HCT116 (cell line): ENCODE results near the gene MICA. TPM values are rescaled to one million over a fixed set of nuclear protein-coding genes. Genes with fewer than 3 reads are reported as not detected.

ENCODE experiments used
- ATAC-seq: fragments of 200-7000 bp; cut with Tn5 transposase; 2 replicates; pipeline ENCODE4 v1.9.1; 2020; ENCODE audit warnings: mild to moderate bottlenecking, moderate library complexity
- BruUV-seq: library from RNA; stranded (reverse); fragments of 400-500 nt; replicated peaks from 2 replicates; lab custom pipeline; 2021; lab: Mats Ljungman, UMichigan
- CTCF ChIA-PET: fragments of 300-600 bp; sonication (Branson Sonifier 250); formaldehyde crosslinking; loops from one replicate; lab custom pipeline; 2021; ENCODE audit warnings: antibody characterized with exemption; lab: Charles Lee
- POLR2A ChIA-PET: fragments of 300-600, 350-600 bp; sonication (Branson Sonifier 250); formaldehyde crosslinking; loops from one replicate; lab custom pipeline; 2021; ENCODE audit warnings: antibody characterized with exemption; lab: Charles Lee
- RAD21 ChIA-PET, 2 experiments: fragments of 300-600 bp; sonication (Branson Sonifier 250); formaldehyde crosslinking; loops; one replicate each; lab custom pipeline; 2023; ENCODE audit warnings: low total read pairs in 2 of 2; ENCODE audit not compliant: uncharacterized antibody in 2 of 2, unreplicated experiment in 2 of 2, low non-redundant PET in 1 of 2; lab: Charles Lee
- DNase-seq: peaks from one replicate; pipeline ENCODE4 v3.0.0-alpha.2; 2010; ENCODE audit warnings: low read depth, low spot score
- H2AFZ ChIP-seq: fragments of 200-600 bp; shearing (Covaris generic), sonication (generic); 2 replicates; pipeline ENCODE4 v1.6.1; 2017; ENCODE audit warnings: low read depth, mixed run types, mixed read lengths, antibody characterized with exemption, low read length; ENCODE audit not compliant: poor library complexity, severe bottlenecking
- H3K27ac ChIP-seq: 2 replicates; pipeline ENCODE4 v1.5.1; 2012; ENCODE audit warnings: low read depth, low read length
- H3K27me3 ChIP-seq: fragments of 200-600 bp; sonication (generic); 2 replicates; pipeline ENCODE4 v1.6.1; 2016; ENCODE audit warnings: mixed run types, low read length, mixed read lengths; ENCODE audit not compliant: insufficient read depth
- H3K36me3 ChIP-seq, 2 experiments: fragments of 200-500 bp in 1 of 2; fragments of 200-600 bp in 1 of 2; sonication (Bioruptor generic) in 1 of 2; sonication (generic) in 1 of 2; 2 replicates each; pipeline versions ENCODE4 v1.5.1 to v1.6.1; 2014 to 2016; ENCODE audit warnings: low read length in 2 of 2, inconsistent platforms in 1 of 2, mixed read lengths in 1 of 2, mixed run types in 1 of 2; ENCODE audit not compliant: insufficient read depth in 2 of 2, control insufficient read depth in 1 of 2
- H3K4me1 ChIP-seq, 2 experiments: fragments of 200-600 bp in 1 of 2; sonication (generic) in 1 of 2; 2 replicates each; pipeline versions ENCODE4 v1.5.1 to v1.6.1; 2012 to 2017; ENCODE audit warnings: low read length in 2 of 2, inconsistent platforms in 1 of 2, mild to moderate bottlenecking in 1 of 2, mixed read lengths in 1 of 2, mixed run types in 1 of 2, moderate library complexity in 1 of 2; ENCODE audit not compliant: insufficient read depth in 2 of 2, control insufficient read depth in 1 of 2
- H3K4me2 ChIP-seq: fragments of 200-600 bp; sonication (generic); 2 replicates; pipeline ENCODE4 v1.6.1; 2017; ENCODE audit warnings: mixed run types, low read length, mixed read lengths
- H3K4me3 ChIP-seq, 2 experiments: fragments of 200-600 bp in 1 of 2; sonication (generic) in 1 of 2; replicated peaks in 1 of 2; 2 replicates each; pipeline ENCODE4 v1.5.1; 2011 to 2016; ENCODE audit warnings: low read length in 2 of 2, control low read depth in 1 of 2, low read depth in 1 of 2, mild to moderate bottlenecking in 1 of 2, mixed read lengths in 1 of 2, mixed run types in 1 of 2
- H3K79me2 ChIP-seq: fragments of 200-600 bp; sonication (generic); 2 replicates; pipeline ENCODE4 v1.6.1; 2017; ENCODE audit warnings: mild to moderate bottlenecking, mixed run types, low read length, moderate library complexity, mixed read lengths; ENCODE audit not compliant: insufficient read depth
- H3K9ac ChIP-seq: fragments of 200-600 bp; sonication (generic); 2 replicates; pipeline ENCODE4 v1.6.1; 2016; ENCODE audit warnings: low read length, mixed read lengths
- H3K9me2 ChIP-seq: fragments of 200-600 bp; sonication (generic), shearing (Covaris generic); 2 replicates; pipeline ENCODE4 v1.6.1; 2017; ENCODE audit warnings: mixed run types, mild to moderate bottlenecking, moderate library complexity; ENCODE audit not compliant: insufficient read depth
- H3K9me3 ChIP-seq, 2 experiments: fragments of 200-500 bp in 1 of 2; fragments of 200-600 bp in 1 of 2; sonication (Bioruptor generic) in 1 of 2; sonication (generic) in 1 of 2; 2 replicates each; pipeline ENCODE4 v1.6.1; 2014 to 2017; ENCODE audit warnings: low read length in 2 of 2, mixed read lengths in 2 of 2, inconsistent platforms in 1 of 2, low read depth in 1 of 2, mild to moderate bottlenecking in 1 of 2, mixed run types in 1 of 2, moderate library complexity in 1 of 2; ENCODE audit not compliant: control insufficient read depth in 1 of 2, insufficient read depth in 1 of 2
- H4K20me1 ChIP-seq: fragments of 200-600 bp; sonication (generic), shearing (Covaris generic); 2 replicates; pipeline ENCODE4 v1.6.1; 2017; ENCODE audit warnings: mixed run types, mild to moderate bottlenecking, moderate library complexity; ENCODE audit not compliant: insufficient read depth
- CEBPB ChIP-seq: IDR thresholded peaks from 2 replicates; pipeline ENCODE4 v1.6.1; 2012; ENCODE audit warnings: low read depth
- EGR1 ChIP-seq: IDR thresholded peaks from 2 replicates; pipeline ENCODE4 v1.6.1; 2012; ENCODE audit warnings: low read depth
- ELF1 ChIP-seq: IDR thresholded peaks from 2 replicates; pipeline ENCODE4 v1.6.1; 2012; ENCODE audit warnings: low read depth, borderline replicate concordance
- EZH2 ChIP-seq: fragments of 200-600 bp; sonication (generic); IDR thresholded peaks from 2 replicates; pipeline ENCODE4 v1.6.1; 2017; ENCODE audit warnings: antibody characterized with exemption, mixed run types
- EZH2phosphoT487 ChIP-seq: fragments of 200-600 bp; IDR thresholded peaks from 2 replicates; pipeline ENCODE4 v1.6.1; 2018; ENCODE audit warnings: antibody characterized with exemption, borderline replicate concordance
- FOSL1 ChIP-seq: IDR thresholded peaks from 2 replicates; pipeline ENCODE4 v1.6.1; 2012; ENCODE audit warnings: low read depth
- JUND ChIP-seq: IDR thresholded peaks from 2 replicates; pipeline ENCODE4 v1.6.1; 2012
- POLR2A ChIP-seq: IDR thresholded peaks from 2 replicates; pipeline ENCODE4 v1.7.0; 2011; ENCODE audit warnings: borderline replicate concordance; ENCODE audit not compliant: insufficient read depth, insufficient read length; ENCODE audit errors: extremely low read depth
- POLR2AphosphoS5 ChIP-seq: IDR thresholded peaks from 2 replicates; pipeline ENCODE4 v1.6.1; 2011; ENCODE audit warnings: mild to moderate bottlenecking, low read depth, low read length, moderate library complexity
- RAD21 ChIP-seq: IDR thresholded peaks from 2 replicates; pipeline ENCODE4 v1.6.1; 2012; ENCODE audit warnings: low read depth, mild to moderate bottlenecking
- SIN3A ChIP-seq: IDR thresholded peaks from 2 replicates; pipeline ENCODE4 v1.6.1; 2012; ENCODE audit warnings: low read depth
- SP1 ChIP-seq: IDR thresholded peaks from 2 replicates; pipeline ENCODE4 v1.6.1; 2012; ENCODE audit warnings: low read depth
- TCF7L2 ChIP-seq: IDR thresholded peaks from 2 replicates; pipeline ENCODE4 v1.7.0; 2011; ENCODE audit warnings: borderline replicate concordance, inconsistent platforms; ENCODE audit not compliant: insufficient read depth, insufficient read length; ENCODE audit errors: extremely low read depth
- YY1 ChIP-seq: IDR thresholded peaks from 2 replicates; pipeline ENCODE4 v1.6.1; 2011; ENCODE audit warnings: low read length, low read depth, moderate library complexity, mild to moderate bottlenecking; ENCODE audit not compliant: insufficient replicate concordance; ENCODE audit errors: extremely low read depth
- intact Hi-C: fragments of 100-400 bp; cut with micrococcal nuclease; formaldehyde crosslinking; loops from 2 replicates; pipeline ENCODE4 v1.10.0; 2022
- total RNA-seq: library from RNA; stranded (reverse); gene quantifications from one replicate; pipeline ENCODE4 v1.2.1, GENCODE V29; 2021; ENCODE audit not compliant: unreplicated experiment
- TF ChIP-seq, protein P1 (sequence below): IDR thresholded peaks from 2 replicates; pipeline ENCODE4 v1.6.1; 2012
- TF ChIP-seq, protein P2 (sequence below), 3 experiments: fragments of 200-600 bp in 1 of 3; sonication (generic) in 1 of 3; IDR thresholded peaks in 2 of 3; conservative IDR thresholded peaks in 1 of 3; 2 replicates each; pipeline ENCODE4 v1.5.1; 2012 to 2017; ENCODE audit warnings: low read depth in 2 of 3, low read length in 2 of 3, antibody characterized with exemption in 1 of 3, borderline replicate concordance in 1 of 3, control low read depth in 1 of 3, mild to moderate bottlenecking in 1 of 3, mixed read lengths in 1 of 3, mixed run types in 1 of 3, moderate library complexity in 1 of 3; ENCODE audit not compliant: insufficient read depth in 1 of 3
- TF ChIP-seq, protein P3 (sequence below): IDR thresholded peaks from 2 replicates; pipeline ENCODE4 v1.6.1; 2012; ENCODE audit warnings: low read depth
- TF ChIP-seq, protein P4 (sequence below): IDR thresholded peaks from 2 replicates; pipeline ENCODE4 v1.6.1; 2011; ENCODE audit warnings: mild to moderate bottlenecking, low read length, moderate library complexity; ENCODE audit not compliant: insufficient replicate concordance; ENCODE audit errors: extremely low read depth

MICA gene
- total RNA-seq, 1 experiment from 2014 or later, result 24.1 TPM

DNA sequence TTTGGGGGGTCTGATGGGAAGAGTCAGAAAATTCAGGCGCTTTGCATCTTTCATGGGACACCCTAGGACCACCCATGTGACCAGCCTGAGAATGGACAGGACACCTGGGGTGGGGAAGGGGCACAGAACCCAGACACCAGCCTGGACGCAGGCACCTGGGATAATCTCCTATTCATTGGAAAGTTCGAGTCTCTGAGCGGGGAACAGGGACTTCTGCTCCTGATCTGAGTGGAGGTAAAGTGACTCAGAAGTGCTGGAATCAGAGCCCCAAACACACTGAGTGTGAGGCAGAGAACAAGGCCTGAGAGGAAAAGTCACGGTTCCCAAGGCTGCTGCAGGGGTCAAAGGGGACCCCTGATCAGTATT lies 47.8 kb upstream of the MICA start:
- no peak overlapping the region for H3K4me2 ChIP-seq
- TF ChIP-seq, protein P1, sequence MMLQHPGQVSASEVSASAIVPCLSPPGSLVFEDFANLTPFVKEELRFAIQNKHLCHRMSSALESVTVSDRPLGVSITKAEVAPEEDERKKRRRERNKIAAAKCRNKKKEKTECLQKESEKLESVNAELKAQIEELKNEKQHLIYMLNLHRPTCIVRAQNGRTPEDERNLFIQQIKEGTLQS, result no peak
- TF ChIP-seq YY1 (no peak), JUND (no peak), TCF7L2 (no peak), EGR1 (no peak), POLR2AphosphoS5 (no peak), EZH2phosphoT487 (no peak), POLR2A (no peak), SP1 (no peak), SIN3A (no peak), ELF1 (no peak), RAD21 (no peak), CEBPB (no peak), EZH2 (no peak), FOSL1 (no peak)
- TF ChIP-seq, protein P2, sequence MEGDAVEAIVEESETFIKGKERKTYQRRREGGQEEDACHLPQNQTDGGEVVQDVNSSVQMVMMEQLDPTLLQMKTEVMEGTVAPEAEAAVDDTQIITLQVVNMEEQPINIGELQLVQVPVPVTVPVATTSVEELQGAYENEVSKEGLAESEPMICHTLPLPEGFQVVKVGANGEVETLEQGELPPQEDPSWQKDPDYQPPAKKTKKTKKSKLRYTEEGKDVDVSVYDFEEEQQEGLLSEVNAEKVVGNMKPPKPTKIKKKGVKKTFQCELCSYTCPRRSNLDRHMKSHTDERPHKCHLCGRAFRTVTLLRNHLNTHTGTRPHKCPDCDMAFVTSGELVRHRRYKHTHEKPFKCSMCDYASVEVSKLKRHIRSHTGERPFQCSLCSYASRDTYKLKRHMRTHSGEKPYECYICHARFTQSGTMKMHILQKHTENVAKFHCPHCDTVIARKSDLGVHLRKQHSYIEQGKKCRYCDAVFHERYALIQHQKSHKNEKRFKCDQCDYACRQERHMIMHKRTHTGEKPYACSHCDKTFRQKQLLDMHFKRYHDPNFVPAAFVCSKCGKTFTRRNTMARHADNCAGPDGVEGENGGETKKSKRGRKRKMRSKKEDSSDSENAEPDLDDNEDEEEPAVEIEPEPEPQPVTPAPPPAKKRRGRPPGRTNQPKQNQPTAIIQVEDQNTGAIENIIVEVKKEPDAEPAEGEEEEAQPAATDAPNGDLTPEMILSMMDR (IDR thresholded peaks at IDR 0.05 in 2 of 3, conservative IDR thresholded peaks at IDR 0.05 in 1 of 3; ENCODE audit: borderline replicate concordance in 1 of 3, insufficient read depth in 1 of 3, low read depth in 2 of 3, low read length in 2 of 3), result no peak
- TF ChIP-seq, protein P3, sequence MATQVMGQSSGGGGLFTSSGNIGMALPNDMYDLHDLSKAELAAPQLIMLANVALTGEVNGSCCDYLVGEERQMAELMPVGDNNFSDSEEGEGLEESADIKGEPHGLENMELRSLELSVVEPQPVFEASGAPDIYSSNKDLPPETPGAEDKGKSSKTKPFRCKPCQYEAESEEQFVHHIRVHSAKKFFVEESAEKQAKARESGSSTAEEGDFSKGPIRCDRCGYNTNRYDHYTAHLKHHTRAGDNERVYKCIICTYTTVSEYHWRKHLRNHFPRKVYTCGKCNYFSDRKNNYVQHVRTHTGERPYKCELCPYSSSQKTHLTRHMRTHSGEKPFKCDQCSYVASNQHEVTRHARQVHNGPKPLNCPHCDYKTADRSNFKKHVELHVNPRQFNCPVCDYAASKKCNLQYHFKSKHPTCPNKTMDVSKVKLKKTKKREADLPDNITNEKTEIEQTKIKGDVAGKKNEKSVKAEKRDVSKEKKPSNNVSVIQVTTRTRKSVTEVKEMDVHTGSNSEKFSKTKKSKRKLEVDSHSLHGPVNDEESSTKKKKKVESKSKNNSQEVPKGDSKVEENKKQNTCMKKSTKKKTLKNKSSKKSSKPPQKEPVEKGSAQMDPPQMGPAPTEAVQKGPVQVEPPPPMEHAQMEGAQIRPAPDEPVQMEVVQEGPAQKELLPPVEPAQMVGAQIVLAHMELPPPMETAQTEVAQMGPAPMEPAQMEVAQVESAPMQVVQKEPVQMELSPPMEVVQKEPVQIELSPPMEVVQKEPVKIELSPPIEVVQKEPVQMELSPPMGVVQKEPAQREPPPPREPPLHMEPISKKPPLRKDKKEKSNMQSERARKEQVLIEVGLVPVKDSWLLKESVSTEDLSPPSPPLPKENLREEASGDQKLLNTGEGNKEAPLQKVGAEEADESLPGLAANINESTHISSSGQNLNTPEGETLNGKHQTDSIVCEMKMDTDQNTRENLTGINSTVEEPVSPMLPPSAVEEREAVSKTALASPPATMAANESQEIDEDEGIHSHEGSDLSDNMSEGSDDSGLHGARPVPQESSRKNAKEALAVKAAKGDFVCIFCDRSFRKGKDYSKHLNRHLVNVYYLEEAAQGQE, result no peak
- TF ChIP-seq, protein P4, sequence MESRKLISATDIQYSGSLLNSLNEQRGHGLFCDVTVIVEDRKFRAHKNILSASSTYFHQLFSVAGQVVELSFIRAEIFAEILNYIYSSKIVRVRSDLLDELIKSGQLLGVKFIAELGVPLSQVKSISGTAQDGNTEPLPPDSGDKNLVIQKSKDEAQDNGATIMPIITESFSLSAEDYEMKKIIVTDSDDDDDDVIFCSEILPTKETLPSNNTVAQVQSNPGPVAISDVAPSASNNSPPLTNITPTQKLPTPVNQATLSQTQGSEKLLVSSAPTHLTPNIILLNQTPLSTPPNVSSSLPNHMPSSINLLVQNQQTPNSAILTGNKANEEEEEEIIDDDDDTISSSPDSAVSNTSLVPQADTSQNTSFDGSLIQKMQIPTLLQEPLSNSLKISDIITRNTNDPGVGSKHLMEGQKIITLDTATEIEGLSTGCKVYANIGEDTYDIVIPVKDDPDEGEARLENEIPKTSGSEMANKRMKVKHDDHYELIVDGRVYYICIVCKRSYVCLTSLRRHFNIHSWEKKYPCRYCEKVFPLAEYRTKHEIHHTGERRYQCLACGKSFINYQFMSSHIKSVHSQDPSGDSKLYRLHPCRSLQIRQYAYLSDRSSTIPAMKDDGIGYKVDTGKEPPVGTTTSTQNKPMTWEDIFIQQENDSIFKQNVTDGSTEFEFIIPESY, result no peak
- H3K9ac ChIP-seq, result no peak overlapping the region
- ChIA-PET POLR2A (no interaction called here), CTCF (no interaction called here), RAD21 (no interaction called here)
- no peaks in the 10 kb centered on the region for H3K9me2 ChIP-seq
- no peak overlapping the region for H3K4me3 ChIP-seq
- no TSS peak for BruUV-seq
- no peaks in the 10 kb centered on the region for H3K4me1 ChIP-seq
- no peaks in the 10 kb centered on the region for H3K9me3 ChIP-seq
- H4K20me1 ChIP-seq, result no peaks in the 10 kb centered on the region
- H2AFZ ChIP-seq, result no peak overlapping the region
- ATAC-seq (no peak), DNase-seq (no peak)
- no peaks in the 10 kb centered on the region; a peak in 2 of 4 replicates for H3K36me3 ChIP-seq
- H3K27me3 ChIP-seq, result no peaks in the 10 kb centered on the region
- intact Hi-C loops, result no loop called here
- H3K79me2 ChIP-seq, result no peaks in the 10 kb centered on the region
- no peak overlapping the region for H3K27ac ChIP-seq
